Pericardium fibroblast (primary cell): ENCODE measurements around the gene ZNF260. TPM values are rescaled to one million over a fixed set of nuclear protein-coding genes. Genes with fewer than 3 reads are reported as not detected.

Experiments used
- total RNA-seq: library from RNA; depleted of rRNA; stranded (reverse); fragments of >200 nt; gene quantifications from 2 replicates; pipeline ENCODE4 v1.2.3, GENCODE V29; 2015

The ZNF260 gene
- 7.7 and 8.8 TPM in 2 replicates for total RNA-seq

GRCh38 chr19:36528194-36528920 lies at the start of gene ZNF260:
ZNF260 (minus strand) TSS chr19:36528271; CDS start chr19:36515238, 13,033 bp downstream.

GRCh38 chr19:36573020-36573894 lies 45.2 kb upstream of the ZNF260 start, which contains the start of gene ZNF529:
ZNF529 (minus strand) TSS chr19:36573292; CDS start chr19:36572346, 946 bp downstream.

DNA sequence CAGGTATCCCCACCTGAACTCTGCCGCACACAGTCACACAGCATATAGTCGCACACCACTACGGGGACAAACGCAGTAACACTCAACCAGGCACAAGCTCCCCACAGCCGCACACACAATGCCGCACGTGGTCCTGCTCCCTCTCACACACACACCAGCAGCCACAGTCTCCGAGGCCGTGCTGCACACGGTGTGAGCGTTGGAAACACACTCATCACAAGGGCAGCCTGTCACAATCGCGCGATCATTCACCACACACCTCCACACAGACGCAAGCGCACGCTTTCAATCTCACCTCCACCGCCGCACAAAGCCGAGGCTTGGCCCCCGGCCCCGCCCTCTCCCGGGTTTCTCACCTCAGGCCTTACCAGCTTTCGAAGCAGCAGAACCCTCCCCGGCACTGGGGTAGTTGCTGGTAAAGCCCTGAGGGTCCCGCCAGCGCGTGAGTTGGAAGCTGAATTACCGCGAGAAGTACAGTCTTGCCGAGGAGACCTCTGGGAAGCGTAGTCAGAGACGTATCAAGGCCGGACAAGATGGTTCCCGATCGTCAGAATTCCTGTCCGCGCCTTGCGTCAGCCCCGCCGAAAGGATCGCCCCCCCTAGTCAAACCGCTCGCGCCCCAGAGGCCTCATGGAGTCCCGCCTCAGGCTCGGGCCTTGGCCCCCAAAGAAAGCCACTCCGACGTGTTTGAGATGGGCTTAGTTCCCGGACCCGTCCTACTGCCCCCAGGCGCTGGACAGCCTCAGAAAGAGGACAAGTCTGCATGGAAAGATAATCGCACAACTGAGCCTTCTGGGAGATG lies 38.8 kb downstream of the ZNF260 start, which contains the start of gene ZNF566:
Gene ZNF566 (minus strand): TSS at position 444 of the 802 bp plus-strand sequence. CDS start 13,004 bp downstream, outside the sequence.

Other genes starting within 250 kb of the ZNF260 start
- gene ZFP14, start 149.1 kb downstream of the ZNF260 start, total RNA-seq, result 1.1 and 1.3 TPM in 2 replicates
- gene ZFP82, start 109.6 kb downstream of the ZNF260 start, total RNA-seq, result 5.0 and 7.1 TPM in 2 replicates
- 2.7 and 4.3 TPM in 2 replicates for gene ZNF566, start 38.7 kb downstream of the ZNF260 start, total RNA-seq
- 3.4 and 7.9 TPM in 2 replicates for gene ZNF529, start 45.0 kb upstream of the ZNF260 start, total RNA-seq
- 2.6 and 10.6 TPM in 2 replicates for gene ZNF382, start 77.0 kb upstream of the ZNF260 start, total RNA-seq
- gene ZNF461, start 138.6 kb upstream of the ZNF260 start, total RNA-seq, result 2.8 and 5.1 TPM in 2 replicates
- 3.3 and 4.6 TPM in 2 replicates for gene ZNF567, start 159.3 kb upstream of the ZNF260 start, total RNA-seq
- gene ZNF850, start 244.5 kb upstream of the ZNF260 start, total RNA-seq, result 0.85 and 3.4 TPM in 2 replicates